ENCODE measurements around the gene GFER. TPM values are rescaled to one million over a fixed set of nuclear protein-coding genes. Genes with fewer than 3 reads are reported as not detected.
A peak's percentile ranks its signal among the peaks of the same experiment; 100 is the strongest.

GFER gene
- total RNA-seq, 4 donors from 2014 or later: 13.4 to 20.2 (median 18.1) TPM

DNA sequence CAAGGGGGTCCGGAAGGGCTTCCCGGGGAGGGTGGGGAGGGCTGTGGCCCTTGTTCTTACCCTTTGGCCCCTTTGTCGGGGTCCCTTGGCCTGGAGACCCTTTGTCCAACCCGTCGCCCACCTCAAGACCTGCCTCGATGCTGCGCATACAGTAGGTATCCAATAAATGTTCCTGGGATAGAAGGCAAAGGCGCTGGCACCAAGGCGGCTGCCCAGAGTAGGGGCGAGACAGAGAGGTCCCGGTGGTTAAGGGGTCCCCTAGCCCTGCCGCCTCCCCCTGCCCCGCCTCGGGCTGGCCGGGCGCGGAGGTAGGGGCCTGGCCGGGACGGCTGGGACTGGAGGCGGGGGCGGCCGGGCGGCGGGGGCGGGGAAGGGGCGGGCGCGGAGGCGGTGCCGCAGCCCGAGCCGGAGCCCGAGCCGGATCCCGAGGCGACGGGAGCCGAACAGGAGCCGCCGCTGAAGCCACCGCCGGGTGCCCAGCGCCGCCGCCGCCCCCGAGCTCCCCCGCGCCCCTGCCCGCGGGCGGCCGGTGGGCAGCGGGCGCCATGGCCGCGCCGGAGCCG is 42.5 kb downstream of the GFER start, which contains the start of gene NHERF2:
NHERF2 (plus strand) TSS at position 442 of the 563 bp plus-strand sequence; CDS start at position 546, 104 bp downstream.
- Histone ChIP-seq H3K4me1 (peaks cover 0 to 74% (median 33%) of the 10 kb centered on the region in 4 donors), H3K27ac (peak within 1 kb of the TSS in 3 of 4 donors; percentile 59 to 100 (median 94))
- WGBS, 2 donors: 27 to 44% methylated on average over 7 to 8 of the region's 59 CpGs

DNA sequence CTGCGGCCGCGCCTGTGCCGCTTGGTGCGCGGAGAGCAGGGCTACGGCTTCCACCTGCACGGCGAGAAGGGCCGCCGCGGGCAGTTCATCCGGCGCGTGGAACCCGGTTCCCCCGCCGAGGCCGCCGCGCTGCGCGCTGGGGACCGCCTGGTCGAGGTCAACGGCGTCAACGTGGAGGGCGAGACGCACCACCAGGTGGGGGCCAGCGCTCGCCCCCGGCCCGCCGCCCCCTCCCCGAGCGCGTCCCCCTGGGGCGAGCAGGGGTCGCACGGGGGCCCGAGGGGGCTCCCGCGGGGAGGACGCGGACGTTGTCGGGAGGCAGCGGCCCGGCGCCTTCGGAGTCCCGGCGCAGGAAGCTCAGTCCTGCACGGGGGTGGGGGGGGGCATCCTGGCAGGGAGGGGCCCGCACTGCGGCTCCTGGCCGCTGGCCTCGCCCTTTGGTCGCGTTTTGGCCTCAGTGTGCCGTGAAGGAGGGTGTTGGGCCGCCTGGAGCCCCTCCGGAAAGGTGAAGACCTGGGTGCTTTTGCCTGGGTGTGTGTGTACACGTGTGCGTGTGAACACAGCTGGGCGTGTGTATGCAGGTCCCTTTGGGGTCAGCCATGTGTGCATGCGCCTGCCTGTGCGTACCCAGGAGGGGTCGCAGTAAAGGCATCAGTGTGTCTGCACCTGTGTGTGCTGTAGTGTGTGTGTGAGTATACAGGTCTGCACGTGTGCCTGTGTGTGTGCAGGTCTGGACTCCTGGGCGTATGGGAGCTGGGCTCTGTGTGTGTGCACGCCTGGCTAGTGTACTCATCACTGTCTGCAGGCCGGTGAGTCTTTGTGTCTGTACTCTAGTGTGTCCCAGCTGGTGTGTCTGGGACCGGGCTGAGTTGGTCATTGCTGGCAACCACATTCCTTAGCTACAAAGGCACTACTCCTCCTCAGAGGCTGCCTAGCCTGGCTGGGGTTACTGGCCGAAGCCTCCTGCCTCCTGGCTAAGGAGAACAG is 43.3 kb downstream of the GFER start:
- peaks cover 0 to 82% (median 38%) of the 10 kb centered on the region in 4 donors for H3K4me1 ChIP-seq
- peak overlapping the region; percentile 47 to 83 (median 58) for H3K4me3 ChIP-seq
- no peak for TF ChIP-seq POLR2A (IDR thresholded peaks at IDR 0.05)
- peaks cover 0 to 4% of the 10 kb centered on the region in 2 donors for H3K27me3 ChIP-seq
- DNase-seq (ENCODE audit: low spot score in 2 of 2): no peak
- no peaks in the 10 kb centered on the region for H3K9me3 ChIP-seq
- peaks cover 0 to 6% (median 0%) of the 10 kb centered on the region in 3 donors for H3K36me3 ChIP-seq
- peak overlapping the region in 3 of 4 donors; percentile 59 to 100 (median 94) for H3K27ac ChIP-seq
- 7 to 18% methylated on average over 26 to 49 of the region's 76 CpGs for WGBS, 2 donors

More for the DNA sequence above, 42.5 kb downstream of the GFER start, which contains the start of gene NHERF2:
- Histone ChIP-seq H3K27me3 (peaks cover 0 to 10% of the 10 kb centered on the region in 2 donors), H3K4me3 (peak within 1 kb of the TSS; percentile 47 to 83 (median 58)), H3K9me3 (no peaks in the 10 kb centered on the region), H3K36me3 (peaks cover 0 to 6% (median 0%) of the 10 kb centered on the region in 3 donors)
- DNase-seq (ENCODE audit: low spot score in 2 of 2): no peak
- TF ChIP-seq POLR2A (IDR thresholded peaks at IDR 0.05) (no peak), CTCF (IDR thresholded peaks at IDR 0.05) (no peak)

- Histone ChIP-seq H3K4me1 (peaks cover 0 to 82% (median 40%) of the 10 kb centered on the region in 4 donors), H3K27ac (peak overlapping the region in 3 of 4 donors; percentile 59 to 100 (median 94)), H3K9me3 (no peaks in the 10 kb centered on the region), H3K36me3 (peaks cover 0 to 6% (median 0%) of the 10 kb centered on the region in 3 donors), H3K4me3 (peak overlapping the region in 1 of 4 donors; percentile 83), H3K27me3 (no peaks in the 10 kb centered on the region)
- DNase-seq (ENCODE audit: low spot score in 2 of 2): no peak
- TF ChIP-seq EP300 (IDR thresholded peaks at IDR 0.05) (no peak), CTCF (IDR thresholded peaks at IDR 0.05) (no peak), POLR2A (IDR thresholded peaks at IDR 0.05) (no peak)
- 67 to 83% methylated on average over 1 to 3 of the region's 3 CpGs for WGBS, 2 donors
Observed at GRCh38 chr16:2028146-2028545, 44.2 kb downstream of the GFER start.

GRCh38 chr16:2028620-2029220 is 44.7 kb downstream of the GFER start:
- DNase-seq (ENCODE audit: low spot score in 2 of 2): no peak
- 77 to 79% methylated on average over 16 to 17 of the region's 18 CpGs for WGBS, 2 donors
- H3K4me3 ChIP-seq: peak overlapping the region in 1 of 4 donors; percentile 83
- no peak for TF ChIP-seq POLR2A (IDR thresholded peaks at IDR 0.05)
- no peak for TF ChIP-seq CTCF (IDR thresholded peaks at IDR 0.05)
- no peak for TF ChIP-seq EP300 (IDR thresholded peaks at IDR 0.05)
- peaks cover 0 to 82% (median 41%) of the 10 kb centered on the region in 4 donors for H3K4me1 ChIP-seq
- H3K27me3 ChIP-seq: no peaks in the 10 kb centered on the region
- H3K9me3 ChIP-seq: no peaks in the 10 kb centered on the region
- peak overlapping the region in 3 of 4 donors; percentile 59 to 100 (median 94) for H3K27ac ChIP-seq
- peaks cover 0 to 6% (median 0%) of the 10 kb centered on the region in 3 donors for H3K36me3 ChIP-seq

DNA sequence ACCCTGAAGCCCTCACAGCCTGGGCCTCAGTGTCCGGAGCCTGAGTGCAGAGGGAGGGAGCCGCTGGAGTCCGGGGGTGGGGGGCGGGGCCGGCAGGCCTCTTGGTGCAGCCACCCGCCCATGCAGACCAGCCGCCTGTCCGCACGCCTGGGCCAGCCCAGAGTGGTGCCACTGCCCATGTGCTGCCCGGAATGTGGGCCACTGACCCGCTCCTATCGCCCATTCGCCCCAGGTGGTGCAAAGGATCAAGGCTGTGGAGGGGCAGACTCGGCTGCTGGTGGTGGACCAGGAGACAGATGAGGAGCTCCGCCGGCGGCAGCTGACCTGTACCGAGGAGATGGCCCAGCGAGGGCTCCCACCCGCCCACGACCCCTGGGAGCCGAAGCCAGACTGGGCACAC is 45.4 kb downstream of the GFER start:
- 58 to 80% methylated on average over 2 to 6 of the region's 22 CpGs for WGBS, 2 donors
- no peaks in the 10 kb centered on the region for H3K27me3 ChIP-seq
- TF ChIP-seq EP300 (IDR thresholded peaks at IDR 0.05) (peak in 1 of 2 donors; percentile 35), POLR2A (IDR thresholded peaks at IDR 0.05) (peak in 1 of 2 donors; percentile 29), CTCF (IDR thresholded peaks at IDR 0.05) (no peak)
- H3K27ac ChIP-seq: peak overlapping the region; percentile 19 to 100 (median 70)
- peaks cover 0 to 80% (median 44%) of the 10 kb centered on the region in 4 donors for H3K4me1 ChIP-seq
- peaks cover 0 to 6% (median 0%) of the 10 kb centered on the region in 3 donors for H3K36me3 ChIP-seq
- DNase-seq (ENCODE audit: low spot score in 2 of 2): no peak
- peak overlapping the region in 3 of 4 donors; percentile 4 to 83 (median 9) for H3K4me3 ChIP-seq
- H3K9me3 ChIP-seq: no peaks in the 10 kb centered on the region

Data from tibial nerve (tissue), 4 donors.